ENCODE results near the gene TERB1. TPM values are rescaled to one million over a fixed set of nuclear protein-coding genes. Genes with fewer than 3 reads are reported as not detected.

TERB1 gene
- polyA plus RNA-seq, 1 of the 3 experiments (the other 2 are of a cell fraction) = 0.08 TPM

DNA sequence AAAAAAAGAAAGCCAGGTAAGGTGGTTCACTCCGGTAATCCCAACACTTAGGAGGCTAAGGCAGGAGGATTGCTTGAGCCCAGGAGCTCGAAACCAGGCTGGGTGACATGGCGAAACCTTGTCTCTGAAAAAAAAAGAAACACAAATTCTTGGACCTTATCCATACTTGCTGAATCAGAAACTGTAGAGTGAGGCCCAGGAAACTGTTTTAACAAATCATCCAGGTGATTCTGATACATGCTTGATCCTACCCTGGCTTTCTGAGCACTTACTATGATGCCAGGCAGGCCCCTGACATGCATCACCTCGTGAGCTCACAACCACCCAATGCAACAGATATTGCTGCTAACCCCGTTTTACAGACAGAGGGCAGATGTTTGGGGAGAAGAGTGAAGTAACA lies 33.4 kb upstream of the TERB1 start (continued):
- TF ChIP-seq, protein P1, sequence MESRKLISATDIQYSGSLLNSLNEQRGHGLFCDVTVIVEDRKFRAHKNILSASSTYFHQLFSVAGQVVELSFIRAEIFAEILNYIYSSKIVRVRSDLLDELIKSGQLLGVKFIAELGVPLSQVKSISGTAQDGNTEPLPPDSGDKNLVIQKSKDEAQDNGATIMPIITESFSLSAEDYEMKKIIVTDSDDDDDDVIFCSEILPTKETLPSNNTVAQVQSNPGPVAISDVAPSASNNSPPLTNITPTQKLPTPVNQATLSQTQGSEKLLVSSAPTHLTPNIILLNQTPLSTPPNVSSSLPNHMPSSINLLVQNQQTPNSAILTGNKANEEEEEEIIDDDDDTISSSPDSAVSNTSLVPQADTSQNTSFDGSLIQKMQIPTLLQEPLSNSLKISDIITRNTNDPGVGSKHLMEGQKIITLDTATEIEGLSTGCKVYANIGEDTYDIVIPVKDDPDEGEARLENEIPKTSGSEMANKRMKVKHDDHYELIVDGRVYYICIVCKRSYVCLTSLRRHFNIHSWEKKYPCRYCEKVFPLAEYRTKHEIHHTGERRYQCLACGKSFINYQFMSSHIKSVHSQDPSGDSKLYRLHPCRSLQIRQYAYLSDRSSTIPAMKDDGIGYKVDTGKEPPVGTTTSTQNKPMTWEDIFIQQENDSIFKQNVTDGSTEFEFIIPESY (IDR thresholded peaks at IDR 0.05; ENCODE audit: borderline replicate concordance, low read depth) = no peak
- TF ChIP-seq EP300 (IDR thresholded peaks at IDR 0.05; ENCODE audit: borderline replicate concordance in 1 of 2, low read depth in 1 of 2, low read length in 1 of 2) (no peak), FOXM1 (IDR thresholded peaks at IDR 0.05; ENCODE audit: low read depth) (no peak), SIN3A (IDR thresholded peaks at IDR 0.05; ENCODE audit: borderline replicate concordance, low read depth, low read length) (no peak)

- CTCF ChIA-PET = interaction anchor here (4.6 kb wide), 1 partner anchor 11 kb away, joined by 82 read pairs; the partner anchor contains the start of gene CA7
- no peak overlapping the region; the same call in 1 of the 2 replicates for H2AFZ ChIP-seq (ENCODE audit: low read depth)
- POLR2A ChIA-PET = no interaction called here
Measured at GRCh38 chr16:66832661-66833305, 31.4 kb upstream of the TERB1 start.

GRCh38 chr16:66832190-66832589 lies 30.8 kb upstream of the TERB1 start:
- H3F3A ChIP-seq (replicated peaks; ENCODE audit: insufficient read depth) = no peaks in the 10 kb centered on the region
- peaks cover 34% of the 10 kb centered on the region for H3K79me2 ChIP-seq (ENCODE audit: insufficient read depth)
- H3K9ac ChIP-seq = no peak overlapping the region
- peaks cover 0 to 5% of the 10 kb centered on the region in 2 experiments for H3K36me3 ChIP-seq (replicated peaks in 1 of 2; ENCODE audit: control insufficient read depth in 1 of 2, insufficient read depth in 2 of 2, low read length in 1 of 2)
- H2AFZ ChIP-seq (ENCODE audit: low read depth) = no peak overlapping the region
- H3K4me2 ChIP-seq = no peak overlapping the region
- peaks cover 4 to 7% of the 10 kb centered on the region in 2 experiments; a peak in 2 of 4 replicates for H3K4me1 ChIP-seq (ENCODE audit: control insufficient read depth in 1 of 2, insufficient read depth in 2 of 2, low read depth in 1 of 2, low read length in 1 of 2)
- H4K20me1 ChIP-seq (ENCODE audit: insufficient read depth) = peaks cover 17% of the 10 kb centered on the region
- DNase-seq = no peak
- ChIA-PET CTCF (interaction anchor here (0.7 to 4.8 kb wide), 12 partner anchors 12 to 984 kb away, joined by 3 to 83 read pairs (median 16); partner anchors contain the start of genes CA7 and PDP2), POLR2A (no interaction called here)
- 74% methylated on average over 3 of the region's 3 CpGs for WGBS (ENCODE audit: low lambda C conversion rate)
- H3K9me2 ChIP-seq = no peaks in the 10 kb centered on the region
- no peak overlapping the region for H3K27ac ChIP-seq (ENCODE audit: low read depth in 2 of 2, low read length in 1 of 2)
- no peak overlapping the region for H3K4me3 ChIP-seq (ENCODE audit: low read depth in 2 of 2, low read length in 1 of 2)
- H3K27me3 ChIP-seq (ENCODE audit: insufficient read depth) = no peaks in the 10 kb centered on the region
- no peaks in the 10 kb centered on the region for H3K9me3 ChIP-seq
- TF ChIP-seq FOXJ3 (CRISPR knock-in tag; IDR thresholded peaks at IDR 0.05) (no peak), SMC3 (IDR thresholded peaks at IDR 0.05; ENCODE audit: low read depth, low read length) (no peak), EP300 (IDR thresholded peaks at IDR 0.05; ENCODE audit: borderline replicate concordance in 1 of 2, low read depth in 1 of 2, low read length in 1 of 2) (no peak)
- TF ChIP-seq, protein P2, sequence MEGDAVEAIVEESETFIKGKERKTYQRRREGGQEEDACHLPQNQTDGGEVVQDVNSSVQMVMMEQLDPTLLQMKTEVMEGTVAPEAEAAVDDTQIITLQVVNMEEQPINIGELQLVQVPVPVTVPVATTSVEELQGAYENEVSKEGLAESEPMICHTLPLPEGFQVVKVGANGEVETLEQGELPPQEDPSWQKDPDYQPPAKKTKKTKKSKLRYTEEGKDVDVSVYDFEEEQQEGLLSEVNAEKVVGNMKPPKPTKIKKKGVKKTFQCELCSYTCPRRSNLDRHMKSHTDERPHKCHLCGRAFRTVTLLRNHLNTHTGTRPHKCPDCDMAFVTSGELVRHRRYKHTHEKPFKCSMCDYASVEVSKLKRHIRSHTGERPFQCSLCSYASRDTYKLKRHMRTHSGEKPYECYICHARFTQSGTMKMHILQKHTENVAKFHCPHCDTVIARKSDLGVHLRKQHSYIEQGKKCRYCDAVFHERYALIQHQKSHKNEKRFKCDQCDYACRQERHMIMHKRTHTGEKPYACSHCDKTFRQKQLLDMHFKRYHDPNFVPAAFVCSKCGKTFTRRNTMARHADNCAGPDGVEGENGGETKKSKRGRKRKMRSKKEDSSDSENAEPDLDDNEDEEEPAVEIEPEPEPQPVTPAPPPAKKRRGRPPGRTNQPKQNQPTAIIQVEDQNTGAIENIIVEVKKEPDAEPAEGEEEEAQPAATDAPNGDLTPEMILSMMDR (IDR thresholded peaks at IDR 0.05) = no peak
- TF ChIP-seq, protein P3, sequence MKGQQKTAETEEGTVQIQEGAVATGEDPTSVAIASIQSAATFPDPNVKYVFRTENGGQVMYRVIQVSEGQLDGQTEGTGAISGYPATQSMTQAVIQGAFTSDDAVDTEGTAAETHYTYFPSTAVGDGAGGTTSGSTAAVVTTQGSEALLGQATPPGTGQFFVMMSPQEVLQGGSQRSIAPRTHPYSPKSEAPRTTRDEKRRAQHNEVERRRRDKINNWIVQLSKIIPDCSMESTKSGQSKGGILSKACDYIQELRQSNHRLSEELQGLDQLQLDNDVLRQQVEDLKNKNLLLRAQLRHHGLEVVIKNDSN (IDR thresholded peaks at IDR 0.05; ENCODE audit: borderline replicate concordance, low read depth) = no peak
- TF ChIP-seq, protein P4, sequence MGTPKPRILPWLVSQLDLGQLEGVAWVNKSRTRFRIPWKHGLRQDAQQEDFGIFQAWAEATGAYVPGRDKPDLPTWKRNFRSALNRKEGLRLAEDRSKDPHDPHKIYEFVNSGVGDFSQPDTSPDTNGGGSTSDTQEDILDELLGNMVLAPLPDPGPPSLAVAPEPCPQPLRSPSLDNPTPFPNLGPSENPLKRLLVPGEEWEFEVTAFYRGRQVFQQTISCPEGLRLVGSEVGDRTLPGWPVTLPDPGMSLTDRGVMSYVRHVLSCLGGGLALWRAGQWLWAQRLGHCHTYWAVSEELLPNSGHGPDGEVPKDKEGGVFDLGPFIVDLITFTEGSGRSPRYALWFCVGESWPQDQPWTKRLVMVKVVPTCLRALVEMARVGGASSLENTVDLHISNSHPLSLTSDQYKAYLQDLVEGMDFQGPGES (IDR thresholded peaks at IDR 0.05; ENCODE audit: low read depth, low read length) = no peak

More at GRCh38 chr16:66832661-66833305, 31.4 kb upstream of the TERB1 start:
- Histone ChIP-seq H3K36me3 (replicated peaks in 1 of 2; ENCODE audit: control insufficient read depth in 1 of 2, insufficient read depth in 2 of 2, low read length in 1 of 2) (peaks cover 0 to 2% of the 10 kb centered on the region in 2 experiments), H4K20me1 (ENCODE audit: insufficient read depth) (peaks cover 16% of the 10 kb centered on the region), H3K4me2 (no peak overlapping the region), H3K9ac (no peak overlapping the region), H3F3A (replicated peaks; ENCODE audit: insufficient read depth) (no peaks in the 10 kb centered on the region), H3K9me2 (no peaks in the 10 kb centered on the region), H3K79me2 (ENCODE audit: insufficient read depth) (peaks cover 28% of the 10 kb centered on the region), H3K9me3 (no peaks in the 10 kb centered on the region), H3K4me3 (ENCODE audit: low read depth in 2 of 2, low read length in 1 of 2) (no peak overlapping the region), H3K4me1 (ENCODE audit: control insufficient read depth in 1 of 2, insufficient read depth in 2 of 2, low read depth in 1 of 2, low read length in 1 of 2) (peaks cover 4 to 7% of the 10 kb centered on the region in 2 experiments; a peak in 2 of 4 replicates), H3K27me3 (ENCODE audit: insufficient read depth) (no peaks in the 10 kb centered on the region), H3K27ac (ENCODE audit: low read depth in 2 of 2, low read length in 1 of 2) (no peak overlapping the region)
- WGBS (ENCODE audit: low lambda C conversion rate) = 62% methylated on average over 7 of the region's 7 CpGs
- DNase-seq = no peak
- TF ChIP-seq, protein P4 (IDR thresholded peaks at IDR 0.05; ENCODE audit: low read depth, low read length) = no peak
- TF ChIP-seq GABPA (IDR thresholded peaks at IDR 0.05; ENCODE audit: low read depth) = no peak
- no peak for TF ChIP-seq RFX5 (IDR thresholded peaks at IDR 0.05; ENCODE audit: low read length)
- no peak for TF ChIP-seq TAF1 (IDR thresholded peaks at IDR 0.05; ENCODE audit: borderline replicate concordance, low read depth, low read length)
- no peak for TF ChIP-seq RXRA (IDR thresholded peaks at IDR 0.05; ENCODE audit: borderline replicate concordance, low read depth)
- no peak for TF ChIP-seq FOXJ3 (CRISPR knock-in tag; IDR thresholded peaks at IDR 0.05)
- no peak for TF ChIP-seq EZH2phosphoT487 (IDR thresholded peaks at IDR 0.05; ENCODE audit: borderline replicate concordance, low read depth)
